ENCODE results near the gene REV1.

The REV1 gene

DNA sequence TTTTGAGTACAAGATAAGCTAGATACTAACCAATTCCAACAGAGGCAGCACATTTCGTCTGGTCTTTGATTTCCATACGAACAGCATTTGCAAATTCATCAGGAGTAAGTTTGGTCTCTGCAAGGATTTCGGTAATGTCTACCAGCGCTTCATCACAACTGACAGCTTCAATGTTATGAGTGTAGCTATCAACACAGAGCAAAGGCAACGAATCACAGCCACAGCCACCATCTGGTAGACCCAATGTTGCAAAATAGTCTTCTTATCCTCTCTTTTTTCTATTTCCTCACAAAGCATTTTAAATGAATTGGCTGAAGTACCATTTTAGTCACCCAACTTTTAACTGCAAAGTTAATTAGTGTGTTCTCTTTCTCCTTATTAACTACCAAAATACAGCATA lies 68.3 kb downstream of the REV1 start:
- no peak for TF ChIP-seq CTCF (IDR thresholded peaks at IDR 0.05)

DNA sequence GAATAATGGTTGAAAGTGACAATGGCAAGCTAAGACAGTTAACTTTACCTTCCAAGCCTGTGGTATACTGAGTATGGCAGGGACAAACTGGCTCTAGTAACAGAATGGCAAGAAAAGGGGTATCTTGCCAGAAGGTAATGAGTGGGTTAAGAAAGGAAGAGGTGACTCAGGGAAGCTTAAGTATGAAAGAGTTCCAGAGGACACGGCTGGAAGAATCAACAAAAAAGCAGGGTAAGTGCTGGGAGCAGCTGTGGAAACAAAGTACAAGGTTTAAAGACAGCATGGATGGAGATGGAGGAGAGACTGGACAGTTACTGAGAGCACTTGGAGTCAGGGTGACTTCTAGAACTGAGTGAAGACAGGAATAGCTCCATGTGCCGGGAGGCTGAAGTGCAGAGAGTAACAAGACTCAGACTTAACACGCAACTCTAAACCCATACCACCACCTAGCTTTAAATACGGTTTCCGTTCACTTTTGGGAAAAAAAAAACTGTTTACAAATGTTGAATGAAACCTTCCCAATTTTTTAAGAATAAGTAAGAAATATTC lies 69.0 kb downstream of the REV1 start:
- TF ChIP-seq CTCF (IDR thresholded peaks at IDR 0.05) = no peak

GRCh38 chr2:99420031-99420430 lies 69.8 kb downstream of the REV1 start:
- no peak for TF ChIP-seq CTCF (IDR thresholded peaks at IDR 0.05)

- TF ChIP-seq CTCF (IDR thresholded peaks at IDR 0.05) = no peak
Measured at GRCh38 chr2:99417396-99417795, 72.4 kb downstream of the REV1 start.

DNA sequence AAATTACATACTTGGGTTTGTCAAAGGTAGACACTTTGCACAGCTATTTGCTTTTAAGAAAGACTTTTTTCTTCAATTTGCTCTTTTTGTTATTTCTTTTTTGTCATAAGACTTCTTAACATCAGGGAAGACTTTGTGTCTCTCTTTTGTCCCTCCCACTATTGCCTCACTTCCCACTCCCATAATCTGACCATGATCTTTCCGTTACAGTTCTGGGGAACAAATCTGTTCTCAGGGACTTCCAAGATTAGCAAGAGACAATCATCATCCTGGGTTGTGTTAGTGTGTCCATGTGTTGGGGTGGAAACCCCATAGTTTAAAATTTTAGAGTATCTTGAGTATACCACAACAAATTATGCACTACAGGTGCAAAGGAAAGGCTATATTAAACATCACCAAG lies 75.3 kb downstream of the REV1 start:
- TF ChIP-seq CTCF (IDR thresholded peaks at IDR 0.05) = no peak

GRCh38 chr2:99410276-99410675 lies 79.5 kb downstream of the REV1 start:
- TF ChIP-seq CTCF (IDR thresholded peaks at IDR 0.05) = no peak

DNA sequence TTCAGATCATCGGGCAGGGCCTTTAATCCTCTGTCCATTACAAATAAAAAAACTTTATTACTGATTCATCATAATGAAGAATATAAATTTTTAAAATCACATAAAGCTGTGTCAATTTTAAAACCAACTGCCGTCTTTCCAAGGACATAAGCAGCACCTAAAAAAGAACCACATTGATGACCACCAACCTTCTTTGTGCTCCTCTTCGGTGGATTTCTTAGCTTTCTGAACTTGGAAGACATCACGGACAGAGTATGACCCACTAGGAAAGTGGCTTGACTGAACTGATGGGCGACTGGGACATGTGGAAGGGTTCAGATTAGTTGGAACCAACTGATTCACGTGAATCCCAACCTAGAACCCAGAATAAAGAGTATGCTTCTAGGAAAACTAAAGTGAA lies 83.7 kb downstream of the REV1 start:
- TF ChIP-seq CTCF (IDR thresholded peaks at IDR 0.05) = no peak
